GM19455 (cell line): ENCODE measurements around the gene FKRP.
"Not testable (repeated sequence)": the region's sequence is repeated elsewhere in the genome, so short reads cannot be mapped to it uniquely, and the experiment has no call there.

Experiments used
- ATAC-seq: cut with Tn5 transposase; IDR thresholded peaks from one replicate; pipeline ENCODE4 v1.9.1; 2021; ENCODE audit not compliant: unreplicated experiment

FKRP gene

DNA sequence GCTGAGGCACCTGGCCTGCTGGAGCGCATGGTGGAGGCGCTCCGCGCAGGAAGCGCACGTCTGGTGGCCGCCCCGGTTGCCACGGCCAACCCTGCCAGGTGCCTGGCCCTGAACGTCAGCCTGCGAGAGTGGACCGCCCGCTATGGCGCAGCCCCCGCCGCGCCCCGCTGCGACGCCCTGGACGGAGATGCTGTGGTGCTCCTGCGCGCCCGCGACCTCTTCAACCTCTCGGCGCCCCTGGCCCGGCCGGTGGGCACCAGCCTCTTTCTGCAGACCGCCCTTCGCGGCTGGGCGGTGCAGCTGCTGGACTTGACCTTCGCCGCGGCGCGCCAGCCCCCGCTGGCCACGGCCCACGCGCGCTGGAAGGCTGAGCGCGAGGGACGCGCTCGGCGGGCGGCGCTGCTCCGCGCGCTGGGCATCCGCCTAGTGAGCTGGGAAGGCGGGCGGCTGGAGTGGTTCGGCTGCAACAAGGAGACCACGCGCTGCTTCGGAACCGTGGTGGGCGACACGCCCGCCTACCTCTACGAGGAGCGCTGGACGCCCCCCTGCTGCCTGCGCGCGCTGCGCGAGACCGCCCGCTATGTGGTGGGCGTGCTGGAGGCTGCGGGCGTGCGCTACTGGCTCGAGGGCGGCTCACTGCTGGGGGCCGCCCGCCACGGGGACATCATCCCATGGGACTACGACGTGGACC, 10.1 kb downstream of the FKRP start:
- no peak for ATAC-seq

DNA sequence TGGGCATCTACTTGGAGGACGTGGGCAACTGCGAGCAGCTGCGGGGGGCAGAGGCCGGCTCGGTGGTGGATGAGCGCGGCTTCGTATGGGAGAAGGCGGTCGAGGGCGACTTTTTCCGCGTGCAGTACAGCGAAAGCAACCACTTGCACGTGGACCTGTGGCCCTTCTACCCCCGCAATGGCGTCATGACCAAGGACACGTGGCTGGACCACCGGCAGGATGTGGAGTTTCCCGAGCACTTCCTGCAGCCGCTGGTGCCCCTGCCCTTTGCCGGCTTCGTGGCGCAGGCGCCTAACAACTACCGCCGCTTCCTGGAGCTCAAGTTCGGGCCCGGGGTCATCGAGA, 10.7 kb downstream of the FKRP start:
- ATAC-seq = no peak

DNA sequence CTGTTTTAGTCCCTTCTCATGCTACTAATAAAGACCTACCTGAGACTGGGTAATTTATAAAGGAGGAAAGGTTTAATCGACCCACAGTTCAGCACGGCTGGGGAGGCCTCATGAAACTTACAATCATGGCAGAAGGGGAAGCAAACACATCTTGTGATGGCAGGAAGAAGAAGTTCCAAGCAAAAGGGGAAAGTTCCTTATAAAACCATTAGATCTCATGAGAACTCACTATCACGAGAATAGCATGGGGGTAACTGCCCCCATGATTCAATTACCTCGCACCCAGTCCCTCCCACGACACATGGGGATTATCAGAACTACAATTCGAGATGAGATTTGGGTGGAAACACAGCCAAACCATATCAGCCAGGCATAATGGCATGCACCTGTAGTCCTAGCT, 13.3 kb downstream of the FKRP start:
- no peak for ATAC-seq

GRCh38 chr19:46759817-46760333, 14.0 kb downstream of the FKRP start:
- ATAC-seq = no peak

GRCh38 chr19:46760363-46760762, 14.5 kb downstream of the FKRP start:
- ATAC-seq = no peak

GRCh38 chr19:46760897-46761296, 15.0 kb downstream of the FKRP start:
- ATAC-seq = not testable (repeated sequence)

DNA sequence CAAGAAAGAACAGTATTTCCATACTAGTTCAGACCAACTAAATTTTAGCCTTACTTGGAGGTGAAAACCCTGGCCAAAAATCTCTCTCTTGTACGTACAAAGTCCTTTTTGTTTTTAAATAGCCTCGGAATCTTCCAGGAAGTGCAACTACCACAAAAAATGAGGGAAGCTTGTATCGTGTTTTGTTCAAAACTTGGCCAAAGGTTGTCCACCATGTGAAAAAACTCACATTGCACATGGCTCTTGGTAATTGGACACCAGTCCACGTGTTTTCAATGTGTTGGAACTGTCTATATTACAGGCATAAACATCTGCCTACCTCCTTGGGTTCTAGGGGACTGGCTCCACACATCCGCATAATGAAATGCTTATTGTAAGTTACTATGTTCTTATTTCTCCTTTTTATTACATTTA, 15.6 kb downstream of the FKRP start:
- ATAC-seq = no peak

DNA sequence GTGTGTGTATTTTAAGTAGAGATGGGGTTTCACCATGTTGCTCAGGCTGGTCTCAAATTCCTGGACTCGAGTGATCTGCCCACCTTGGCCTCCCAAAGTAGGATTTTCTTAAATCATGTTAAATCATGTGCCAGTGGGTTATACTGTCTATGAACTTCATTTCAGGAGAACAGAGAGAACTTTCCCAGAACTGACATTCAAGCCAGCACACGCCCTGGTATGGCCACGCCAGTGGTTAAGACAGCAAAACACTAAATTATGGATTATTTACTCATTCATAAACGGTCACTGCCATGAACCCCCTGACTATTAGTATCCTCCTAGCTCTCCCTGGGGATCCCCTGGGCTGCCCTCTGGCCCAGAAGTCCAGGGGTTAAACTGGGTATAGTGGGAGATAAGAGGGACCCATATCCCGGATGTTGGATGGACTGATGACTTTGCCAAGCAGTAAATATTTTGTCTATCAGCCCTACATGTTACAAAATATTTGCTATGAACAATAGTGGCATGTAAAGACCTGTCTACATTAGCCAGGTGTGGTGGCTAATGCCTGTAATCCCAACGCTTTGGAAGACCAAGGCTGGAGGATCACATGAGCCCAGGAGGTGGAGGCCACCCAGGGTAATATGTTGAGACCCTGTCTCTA, 16.5 kb downstream of the FKRP start:
- ATAC-seq = no peak

GRCh38 chr19:46764817-46765291, 19.0 kb downstream of the FKRP start:
- ATAC-seq = no peak

GRCh38 chr19:46766569-46767317, 20.9 kb downstream of the FKRP start:
- no peak for ATAC-seq

GRCh38 chr19:46768746-46769145, 22.9 kb downstream of the FKRP start:
- not testable (repeated sequence) for ATAC-seq

DNA sequence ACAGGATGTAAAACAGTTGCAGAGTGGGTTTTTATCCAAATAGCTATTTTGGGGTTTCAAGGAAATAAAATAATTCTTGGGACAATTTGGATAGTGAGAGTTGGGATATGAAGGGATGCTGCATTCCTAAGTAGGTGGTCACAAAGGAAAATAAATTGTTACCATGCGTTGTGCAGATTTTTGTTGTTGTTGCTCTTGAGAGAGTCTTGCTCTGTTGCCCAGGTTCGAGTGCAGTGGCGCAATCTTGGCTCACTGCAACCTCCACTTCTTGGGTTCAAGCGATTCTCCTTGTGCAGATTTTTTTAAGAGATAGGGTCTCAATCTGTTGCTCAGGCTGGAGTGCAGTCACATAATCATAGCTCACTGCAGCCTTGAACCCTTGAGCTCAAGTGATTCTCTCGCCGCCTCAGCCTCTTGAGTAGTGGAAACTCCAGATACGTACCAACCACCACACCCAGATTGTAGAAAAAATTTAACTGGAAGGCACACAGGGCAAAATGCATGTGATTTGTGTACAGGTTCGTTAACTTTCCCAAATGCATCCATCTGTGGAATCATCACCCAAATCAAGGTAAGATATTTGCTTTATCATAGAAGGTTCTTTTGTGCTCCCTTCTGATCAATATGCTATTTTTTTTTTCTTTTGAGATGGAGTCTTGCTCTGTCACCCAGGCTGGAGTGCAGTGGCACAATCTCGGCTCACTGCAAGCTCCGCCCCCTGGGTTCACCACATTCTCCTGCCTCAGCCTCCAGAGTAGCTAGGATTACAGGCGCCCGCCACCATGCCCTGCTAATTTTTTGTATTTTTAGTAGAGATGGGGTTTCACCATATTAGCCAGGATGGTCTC, 26.5 kb downstream of the FKRP start:
- no peak for ATAC-seq

GRCh38 chr19:46773018-46773399, 27.2 kb downstream of the FKRP start:
- no peak for ATAC-seq

DNA sequence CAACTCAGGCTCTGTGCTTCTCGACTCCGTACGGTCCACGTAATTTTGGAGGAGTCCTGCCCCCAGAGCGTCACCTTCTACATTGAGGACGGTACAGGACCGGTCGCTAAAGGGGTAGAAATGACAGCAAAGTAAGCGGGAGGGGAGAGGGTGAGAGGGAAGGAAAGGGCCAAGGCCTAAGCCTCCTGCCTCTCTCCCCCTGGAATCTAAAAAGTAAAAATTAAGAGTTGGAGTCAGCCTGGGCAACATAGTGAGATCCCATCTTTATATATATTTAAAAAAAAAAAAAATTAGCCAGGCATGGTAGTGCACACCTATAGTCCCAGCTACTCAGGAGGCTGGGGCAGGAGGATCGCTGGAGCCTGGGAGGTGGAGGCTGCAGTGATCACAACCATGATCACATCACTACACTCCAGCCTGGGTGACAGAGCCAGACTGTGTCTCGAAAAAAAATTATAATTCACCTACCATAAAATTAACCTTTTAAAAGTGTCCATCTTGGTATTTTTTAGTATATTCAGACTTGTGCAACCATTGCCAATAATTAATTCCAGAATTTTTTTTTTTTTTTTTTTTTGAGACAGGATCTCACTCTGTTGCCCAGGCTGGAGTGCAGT, 29.9 kb downstream of the FKRP start:
- ATAC-seq = no peak

GRCh38 chr19:46776927-46777911, 31.4 kb downstream of the FKRP start:
- no peak for ATAC-seq

- ATAC-seq = not testable (repeated sequence)
Observed at GRCh38 chr19:46777956-46778645, 32.2 kb downstream of the FKRP start.

DNA sequence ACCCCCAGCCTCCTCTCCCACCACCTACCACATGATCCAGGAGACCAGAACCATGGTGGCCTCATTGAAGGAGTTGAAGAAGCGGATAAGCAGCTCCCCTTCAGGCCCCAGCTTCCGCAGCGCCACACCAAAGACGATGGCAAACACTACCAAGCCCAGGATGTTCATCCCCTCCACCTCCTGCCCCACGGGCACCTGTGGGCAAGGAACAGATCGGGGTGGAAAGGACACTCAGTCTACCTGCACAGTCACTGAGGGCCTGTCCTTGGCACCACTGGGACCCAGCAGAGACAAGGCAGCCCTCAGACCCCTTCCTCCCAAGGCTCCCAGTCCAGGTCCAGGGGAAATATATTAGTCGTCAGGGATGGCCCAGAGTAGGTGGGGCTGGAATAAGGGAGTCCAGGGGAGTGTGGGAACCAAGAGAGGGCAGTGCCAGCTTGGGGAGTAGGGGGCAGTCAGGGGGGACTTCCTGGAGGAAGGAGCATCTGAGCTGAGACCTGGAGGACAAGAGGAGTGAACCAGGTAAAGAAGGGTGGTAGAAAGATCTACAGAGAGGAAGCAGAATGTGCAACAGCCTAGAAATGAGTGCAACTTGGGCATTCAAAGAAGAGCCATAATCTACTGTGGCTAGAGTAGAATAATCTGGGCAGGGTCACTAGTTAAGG, 36.6 kb downstream of the FKRP start:
- ATAC-seq = no peak

GRCh38 chr19:46783670-46784069, 37.8 kb downstream of the FKRP start:
- ATAC-seq = no peak
